ENCODE results near the gene GPATCH8. TPM values are rescaled to one million over a fixed set of nuclear protein-coding genes. Genes with fewer than 3 reads are reported as not detected.

Gene GPATCH8
- total and polyA plus RNA-seq, 9 of the 15 experiments (the other 6 are each of a cell fraction or from before 2014, with no cell fraction given), result 10.6 to 29.6 (median 13.2) TPM

GRCh38 chr17:44378171-44378705 lies 125.0 kb downstream of the GPATCH8 start:
- Histone ChIP-seq H3K9me3 (replicated peaks; ENCODE audit: control insufficient read depth, insufficient read depth, low read depth, low read length) (no peaks in the 10 kb centered on the region), H4K20me1 (replicated peaks; ENCODE audit: control insufficient read depth, insufficient read depth, low read length) (no peaks in the 10 kb centered on the region), H3K36me3 (ENCODE audit: control insufficient read depth, insufficient read depth, low read length) (no peaks in the 10 kb centered on the region), H3K4me3 (no peak overlapping the region), H3K79me2 (ENCODE audit: control insufficient read depth, insufficient read depth, low read length) (no peaks in the 10 kb centered on the region), H3K27me3 (ENCODE audit: control insufficient read depth in 2 of 2, insufficient read depth in 2 of 2, low read length in 2 of 2) (no peaks in the 10 kb centered on the region; a peak in 1 of 5 replicates), H3K9ac (ENCODE audit: insufficient read depth in 1 of 2, low read depth in 2 of 2, low read length in 2 of 2) (no peak overlapping the region; a peak in 1 of 4 replicates), H3K9me1 (ENCODE audit: control insufficient read depth, insufficient read depth, low read length) (no peaks in the 10 kb centered on the region), H2AFZ (ENCODE audit: low read depth, low read length) (no peak overlapping the region), H3K4me1 (replicated peaks in 1 of 2; ENCODE audit: control insufficient read depth in 2 of 2, insufficient read depth in 2 of 2, low read length in 2 of 2) (peaks cover 8 to 31% of the 10 kb centered on the region in 2 experiments; a peak in 4 of 5 replicates), H3K27ac (ENCODE audit: extremely low read depth, low read depth, low read length) (no peak overlapping the region), H3K4me2 (ENCODE audit: insufficient read depth, low read length) (no peak overlapping the region)
- in situ Hi-C loops (cut with MboI) (no loop called here), intact Hi-C loops (cut with micrococcal nuclease) (no loop called here)
- DNase-seq (ENCODE audit: extremely low read depth in 1 of 4, low spot score in 3 of 4) (no peak), FAIRE-seq (no peak), ATAC-seq (no peak)
- no TSS peak for BruUV-seq (replicated peaks)
- TF ChIP-seq E2F3 (CRISPR knock-in tag; IDR thresholded peaks at IDR 0.05), result no peak
- no peak for TF ChIP-seq PTRF (tag; IDR thresholded peaks at IDR 0.05)
- TF ChIP-seq GABPB1 (CRISPR knock-in tag; IDR thresholded peaks at IDR 0.05), result no peak
- TF ChIP-seq ZNF41 (CRISPR knock-in tag; conservative IDR thresholded peaks at IDR 0.05), result no peak
- CTCF ChIA-PET (ENCODE audit: low intra/inter-chr PET ratio), result interaction anchor here (0.6 kb wide), 1 partner anchor 112 kb away, joined by 3 read pairs; no protein-coding TSS in a partner anchor
- POLR2A ChIA-PET, result interaction anchor here (0.6 kb wide), 1 partner anchor 51 kb away, joined by 3 read pairs; no protein-coding TSS in a partner anchor
- WGBS (ENCODE audit: insufficient coverage, low coverage, missing lambda C conversion rate), result 45% methylated on average over 14 of the region's 14 CpGs

- H3K9me3 ChIP-seq (replicated peaks; ENCODE audit: control insufficient read depth, insufficient read depth, low read depth, low read length), result no peaks in the 10 kb centered on the region
- BruUV-seq (replicated peaks), result no TSS peak
- DNase-seq (ENCODE audit: extremely low read depth in 1 of 4, low spot score in 3 of 4) (no peak), ATAC-seq (no peak), FAIRE-seq (no peak)
- H3K4me3 ChIP-seq, result no peak overlapping the region
- ChIA-PET POLR2A (interaction anchor here (0.6 to 1.1 kb wide), 2 partner anchors 8 to 383 kb away, joined by 3 to 4 read pairs; no protein-coding TSS in a partner anchor), CTCF (ENCODE audit: low intra/inter-chr PET ratio) (no interaction called here)
- peaks cover 8 to 31% of the 10 kb centered on the region in 2 experiments; a peak in 4 of 5 replicates for H3K4me1 ChIP-seq (replicated peaks in 1 of 2; ENCODE audit: control insufficient read depth in 2 of 2, insufficient read depth in 2 of 2, low read length in 2 of 2)
- intact Hi-C loops (cut with micrococcal nuclease), result no loop called here
- WGBS (ENCODE audit: insufficient coverage, low coverage, missing lambda C conversion rate), result 72% methylated on average over 9 of the region's 12 CpGs
- no peak overlapping the region for H3K27ac ChIP-seq (ENCODE audit: extremely low read depth, low read depth, low read length)
- no peak for TF ChIP-seq BRD9 (IDR thresholded peaks at IDR 0.05; ENCODE audit: low read depth, partially characterized antibody)
- no peak for TF ChIP-seq ILF3 (IDR thresholded peaks at IDR 0.05; ENCODE audit: borderline replicate concordance)
- no peak for TF ChIP-seq TCF3 (CRISPR knock-in tag; IDR thresholded peaks at IDR 0.05)
- no peak for TF ChIP-seq MTA3 (IDR thresholded peaks at IDR 0.05; ENCODE audit: borderline replicate concordance)
- TF ChIP-seq, protein P1, sequence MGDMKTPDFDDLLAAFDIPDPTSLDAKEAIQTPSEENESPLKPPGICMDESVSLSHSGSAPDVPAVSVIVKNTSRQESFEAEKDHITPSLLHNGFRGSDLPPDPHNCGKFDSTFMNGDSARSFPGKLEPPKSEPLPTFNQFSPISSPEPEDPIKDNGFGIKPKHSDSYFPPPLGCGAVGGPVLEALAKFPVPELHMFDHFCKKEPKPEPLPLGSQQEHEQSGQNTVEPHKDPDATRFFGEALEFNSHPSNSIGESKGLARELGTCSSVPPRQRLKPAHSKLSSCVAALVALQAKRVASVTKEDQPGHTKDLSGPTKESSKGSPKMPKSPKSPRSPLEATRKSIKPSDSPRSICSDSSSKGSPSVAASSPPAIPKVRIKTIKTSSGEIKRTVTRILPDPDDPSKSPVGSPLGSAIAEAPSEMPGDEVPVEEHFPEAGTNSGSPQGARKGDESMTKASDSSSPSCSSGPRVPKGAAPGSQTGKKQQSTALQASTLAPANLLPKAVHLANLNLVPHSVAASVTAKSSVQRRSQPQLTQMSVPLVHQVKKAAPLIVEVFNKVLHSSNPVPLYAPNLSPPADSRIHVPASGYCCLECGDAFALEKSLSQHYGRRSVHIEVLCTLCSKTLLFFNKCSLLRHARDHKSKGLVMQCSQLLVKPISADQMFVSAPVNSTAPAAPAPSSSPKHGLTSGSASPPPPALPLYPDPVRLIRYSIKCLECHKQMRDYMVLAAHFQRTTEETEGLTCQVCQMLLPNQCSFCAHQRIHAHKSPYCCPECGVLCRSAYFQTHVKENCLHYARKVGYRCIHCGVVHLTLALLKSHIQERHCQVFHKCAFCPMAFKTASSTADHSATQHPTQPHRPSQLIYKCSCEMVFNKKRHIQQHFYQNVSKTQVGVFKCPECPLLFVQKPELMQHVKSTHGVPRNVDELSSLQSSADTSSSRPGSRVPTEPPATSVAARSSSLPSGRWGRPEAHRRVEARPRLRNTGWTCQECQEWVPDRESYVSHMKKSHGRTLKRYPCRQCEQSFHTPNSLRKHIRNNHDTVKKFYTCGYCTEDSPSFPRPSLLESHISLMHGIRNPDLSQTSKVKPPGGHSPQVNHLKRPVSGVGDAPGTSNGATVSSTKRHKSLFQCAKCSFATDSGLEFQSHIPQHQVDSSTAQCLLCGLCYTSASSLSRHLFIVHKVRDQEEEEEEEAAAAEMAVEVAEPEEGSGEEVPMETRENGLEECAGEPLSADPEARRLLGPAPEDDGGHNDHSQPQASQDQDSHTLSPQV (IDR thresholded peaks at IDR 0.05), result no peak
- TF ChIP-seq HLTF (IDR thresholded peaks at IDR 0.05), result no peak
- in situ Hi-C loops (cut with MboI), result no loop called here
- H3K9me1 ChIP-seq (ENCODE audit: control insufficient read depth, insufficient read depth, low read length), result no peaks in the 10 kb centered on the region
- H3K4me2 ChIP-seq (ENCODE audit: insufficient read depth, low read length), result no peak overlapping the region
- H3K79me2 ChIP-seq (ENCODE audit: control insufficient read depth, insufficient read depth, low read length), result no peaks in the 10 kb centered on the region
- H3K36me3 ChIP-seq (ENCODE audit: control insufficient read depth, insufficient read depth, low read length), result no peaks in the 10 kb centered on the region
- no peaks in the 10 kb centered on the region for H4K20me1 ChIP-seq (replicated peaks; ENCODE audit: control insufficient read depth, insufficient read depth, low read length)
- H2AFZ ChIP-seq (ENCODE audit: low read depth, low read length), result no peak overlapping the region
- no peaks in the 10 kb centered on the region; a peak in 1 of 5 replicates for H3K27me3 ChIP-seq (ENCODE audit: control insufficient read depth in 2 of 2, insufficient read depth in 2 of 2, low read length in 2 of 2)
- H3K9ac ChIP-seq (ENCODE audit: insufficient read depth in 1 of 2, low read depth in 2 of 2, low read length in 2 of 2), result no peak overlapping the region
Observed at GRCh38 chr17:44376779-44377178, 126.4 kb downstream of the GPATCH8 start.

All from K562 (cell line).